Stimulated activated memory B cell treated with anti-CD40 and anti-IgM and Interleukin-4, amounts not matched to agents 10 μg/mL and 1 μg/mL and 100 μg/mL, for 72 hours (primary cell): Measurements from ENCODE around the gene ZDHHC8.
A peak's percentile ranks its signal among the peaks of the same experiment; 100 is the strongest.

Source experiments
- ATAC-seq: fragments of 150-1000 bp; cut with Tn5 transposase; 2 replicates; pipeline ENCODE4 v1.10.0; 2021
- H3K27ac Mint-ChIP-seq: one replicate; pipeline ENCODE4 v1.8.0; 2022; ENCODE audit warnings: mild to moderate bottlenecking, mixed read lengths
- H3K27me3 Mint-ChIP-seq: one replicate; pipeline ENCODE4 v1.8.0; 2022; ENCODE audit warnings: mixed read lengths
- H3K36me3 Mint-ChIP-seq: one replicate; pipeline ENCODE4 v1.8.0; 2022; ENCODE audit warnings: mixed read lengths
- H3K4me1 Mint-ChIP-seq: one replicate; pipeline ENCODE4 v1.8.0; 2022; ENCODE audit warnings: mixed read lengths
- H3K4me3 Mint-ChIP-seq: one replicate; pipeline ENCODE4 v1.8.0; 2022; ENCODE audit warnings: mild to moderate bottlenecking, moderate library complexity, mixed read lengths
- H3K9me3 Mint-ChIP-seq: one replicate; pipeline ENCODE4 v1.8.0; 2022; ENCODE audit warnings: mixed read lengths

Gene ZDHHC8

GRCh38 chr22:20179455-20180244 is 48.0 kb downstream of the ZDHHC8 start:
- H3K4me3 Mint-ChIP-seq = no peak overlapping the region
- H3K27me3 Mint-ChIP-seq = peaks cover 33% of the 10 kb centered on the region
- ATAC-seq = no peak
- no peaks in the 10 kb centered on the region for H3K9me3 Mint-ChIP-seq
- H3K4me1 Mint-ChIP-seq = no peaks in the 10 kb centered on the region
- H3K27ac Mint-ChIP-seq = no peak overlapping the region
- H3K36me3 Mint-ChIP-seq = no peaks in the 10 kb centered on the region

GRCh38 chr22:20180245-20180630 is 48.6 kb downstream of the ZDHHC8 start:
- Mint-ChIP-seq H3K4me3 (no peak overlapping the region), H3K4me1 (no peaks in the 10 kb centered on the region), H3K27ac (no peak overlapping the region), H3K36me3 (no peaks in the 10 kb centered on the region), H3K9me3 (no peaks in the 10 kb centered on the region), H3K27me3 (peaks cover 36% of the 10 kb centered on the region)
- ATAC-seq = no peak

- Mint-ChIP-seq H3K36me3 (no peaks in the 10 kb centered on the region), H3K9me3 (no peaks in the 10 kb centered on the region), H3K4me1 (no peaks in the 10 kb centered on the region), H3K27ac (no peak overlapping the region), H3K4me3 (no peak overlapping the region), H3K27me3 (peaks cover 40% of the 10 kb centered on the region)
- peak; percentile 22 for ATAC-seq
These were observed 49.0 kb downstream of the ZDHHC8 start for GRCh38 chr22:20180640-20181039.

GRCh38 chr22:20181194-20181883 is 49.7 kb downstream of the ZDHHC8 start:
- Mint-ChIP-seq H3K4me3 (no peak overlapping the region), H3K9me3 (no peaks in the 10 kb centered on the region), H3K27me3 (peaks cover 43% of the 10 kb centered on the region), H3K27ac (no peak overlapping the region), H3K4me1 (no peaks in the 10 kb centered on the region), H3K36me3 (no peaks in the 10 kb centered on the region)
- ATAC-seq = no peak

GRCh38 chr22:20181884-20182236 is 50.3 kb downstream of the ZDHHC8 start:
- no peak for ATAC-seq
- no peaks in the 10 kb centered on the region for H3K36me3 Mint-ChIP-seq
- H3K4me1 Mint-ChIP-seq = no peaks in the 10 kb centered on the region
- H3K27me3 Mint-ChIP-seq = peaks cover 43% of the 10 kb centered on the region
- H3K4me3 Mint-ChIP-seq = no peak overlapping the region
- no peak overlapping the region for H3K27ac Mint-ChIP-seq
- no peaks in the 10 kb centered on the region for H3K9me3 Mint-ChIP-seq

GRCh38 chr22:20182365-20182764 is 50.8 kb downstream of the ZDHHC8 start:
- no peak overlapping the region for H3K4me3 Mint-ChIP-seq
- no peaks in the 10 kb centered on the region for H3K9me3 Mint-ChIP-seq
- no peak overlapping the region for H3K27ac Mint-ChIP-seq
- ATAC-seq = no peak
- peaks cover 43% of the 10 kb centered on the region for H3K27me3 Mint-ChIP-seq
- no peaks in the 10 kb centered on the region for H3K4me1 Mint-ChIP-seq
- no peaks in the 10 kb centered on the region for H3K36me3 Mint-ChIP-seq

GRCh38 chr22:20183101-20183500 is 51.5 kb downstream of the ZDHHC8 start:
- H3K36me3 Mint-ChIP-seq = no peaks in the 10 kb centered on the region
- no peaks in the 10 kb centered on the region for H3K9me3 Mint-ChIP-seq
- no peak for ATAC-seq
- no peak overlapping the region for H3K27ac Mint-ChIP-seq
- H3K4me1 Mint-ChIP-seq = no peaks in the 10 kb centered on the region
- no peak overlapping the region for H3K4me3 Mint-ChIP-seq
- H3K27me3 Mint-ChIP-seq = peaks cover 43% of the 10 kb centered on the region

GRCh38 chr22:20183823-20184222 is 52.2 kb downstream of the ZDHHC8 start:
- no peaks in the 10 kb centered on the region for H3K36me3 Mint-ChIP-seq

GRCh38 chr22:20184501-20185165 is 53.0 kb downstream of the ZDHHC8 start:
- ATAC-seq = no peak
- H3K36me3 Mint-ChIP-seq = no peaks in the 10 kb centered on the region
- peaks cover 43% of the 10 kb centered on the region for H3K27me3 Mint-ChIP-seq
- no peaks in the 10 kb centered on the region for H3K9me3 Mint-ChIP-seq
- no peaks in the 10 kb centered on the region for H3K4me1 Mint-ChIP-seq
- H3K27ac Mint-ChIP-seq = no peak overlapping the region
- no peak overlapping the region for H3K4me3 Mint-ChIP-seq

More at GRCh38 chr22:20183823-20184222, 52.2 kb downstream of the ZDHHC8 start:
- no peak for ATAC-seq
- Mint-ChIP-seq H3K27ac (no peak overlapping the region), H3K4me1 (no peaks in the 10 kb centered on the region), H3K9me3 (no peaks in the 10 kb centered on the region), H3K4me3 (no peak overlapping the region), H3K27me3 (peaks cover 43% of the 10 kb centered on the region)

- no peak for ATAC-seq
- no peaks in the 10 kb centered on the region for H3K9me3 Mint-ChIP-seq
- H3K27ac Mint-ChIP-seq = no peak overlapping the region
- H3K36me3 Mint-ChIP-seq = no peaks in the 10 kb centered on the region
- H3K27me3 Mint-ChIP-seq = peaks cover 43% of the 10 kb centered on the region
- no peaks in the 10 kb centered on the region for H3K4me1 Mint-ChIP-seq
- H3K4me3 Mint-ChIP-seq = no peak overlapping the region
These were observed 54.1 kb downstream of the ZDHHC8 start for GRCh38 chr22:20185750-20186149.

GRCh38 chr22:20186183-20186870 is 54.7 kb downstream of the ZDHHC8 start:
- Mint-ChIP-seq H3K36me3 (no peaks in the 10 kb centered on the region), H3K4me3 (no peak overlapping the region), H3K27me3 (peaks cover 37% of the 10 kb centered on the region), H3K9me3 (no peaks in the 10 kb centered on the region), H3K4me1 (no peaks in the 10 kb centered on the region), H3K27ac (no peak overlapping the region)
- ATAC-seq = no peak

- H3K9me3 Mint-ChIP-seq = no peaks in the 10 kb centered on the region
- H3K4me3 Mint-ChIP-seq = no peak overlapping the region
- no peaks in the 10 kb centered on the region for H3K4me1 Mint-ChIP-seq
- H3K36me3 Mint-ChIP-seq = no peaks in the 10 kb centered on the region
- H3K27me3 Mint-ChIP-seq = peaks cover 30% of the 10 kb centered on the region
- H3K27ac Mint-ChIP-seq = no peak overlapping the region
- ATAC-seq = no peak
These were observed 55.4 kb downstream of the ZDHHC8 start for GRCh38 chr22:20186871-20187546.

GRCh38 chr22:20187777-20188566 is 56.4 kb downstream of the ZDHHC8 start:
- H3K27me3 Mint-ChIP-seq = peaks cover 25% of the 10 kb centered on the region
- H3K36me3 Mint-ChIP-seq = no peaks in the 10 kb centered on the region
- no peak overlapping the region for H3K4me3 Mint-ChIP-seq
- no peaks in the 10 kb centered on the region for H3K4me1 Mint-ChIP-seq
- no peaks in the 10 kb centered on the region for H3K9me3 Mint-ChIP-seq
- peak; percentile 12 for ATAC-seq
- H3K27ac Mint-ChIP-seq = no peak overlapping the region

GRCh38 chr22:20188567-20188877 is 56.9 kb downstream of the ZDHHC8 start:
- H3K36me3 Mint-ChIP-seq = no peaks in the 10 kb centered on the region
- H3K27me3 Mint-ChIP-seq = peaks cover 19% of the 10 kb centered on the region
- ATAC-seq = no peak

More at GRCh38 chr22:20188567-20188877, 56.9 kb downstream of the ZDHHC8 start:
- Mint-ChIP-seq H3K4me3 (no peak overlapping the region), H3K4me1 (no peaks in the 10 kb centered on the region), H3K27ac (no peak overlapping the region), H3K9me3 (no peaks in the 10 kb centered on the region)
